Measurements from ENCODE around the gene NTRK2.

DNA sequence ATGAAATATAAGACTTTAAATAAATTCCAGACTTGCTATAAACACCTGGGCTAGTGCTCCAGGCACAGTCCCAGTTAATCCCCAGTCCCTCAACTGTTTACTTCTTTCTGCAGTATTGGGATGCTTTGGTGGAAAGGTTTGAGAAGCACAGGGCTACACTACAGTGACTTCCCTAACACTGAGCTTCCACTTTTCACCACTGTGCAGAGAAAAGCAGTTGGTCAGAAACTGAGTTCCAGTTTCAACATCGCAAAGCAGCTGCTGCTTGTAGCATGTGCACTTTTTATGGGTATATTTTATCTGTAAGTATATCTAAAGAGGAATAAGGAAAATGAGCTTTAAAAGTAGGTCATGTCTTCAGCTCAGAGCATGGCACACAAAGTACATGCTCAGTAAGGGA, 339.7 kb downstream of the NTRK2 start:
- TF ChIP-seq, protein P1, sequence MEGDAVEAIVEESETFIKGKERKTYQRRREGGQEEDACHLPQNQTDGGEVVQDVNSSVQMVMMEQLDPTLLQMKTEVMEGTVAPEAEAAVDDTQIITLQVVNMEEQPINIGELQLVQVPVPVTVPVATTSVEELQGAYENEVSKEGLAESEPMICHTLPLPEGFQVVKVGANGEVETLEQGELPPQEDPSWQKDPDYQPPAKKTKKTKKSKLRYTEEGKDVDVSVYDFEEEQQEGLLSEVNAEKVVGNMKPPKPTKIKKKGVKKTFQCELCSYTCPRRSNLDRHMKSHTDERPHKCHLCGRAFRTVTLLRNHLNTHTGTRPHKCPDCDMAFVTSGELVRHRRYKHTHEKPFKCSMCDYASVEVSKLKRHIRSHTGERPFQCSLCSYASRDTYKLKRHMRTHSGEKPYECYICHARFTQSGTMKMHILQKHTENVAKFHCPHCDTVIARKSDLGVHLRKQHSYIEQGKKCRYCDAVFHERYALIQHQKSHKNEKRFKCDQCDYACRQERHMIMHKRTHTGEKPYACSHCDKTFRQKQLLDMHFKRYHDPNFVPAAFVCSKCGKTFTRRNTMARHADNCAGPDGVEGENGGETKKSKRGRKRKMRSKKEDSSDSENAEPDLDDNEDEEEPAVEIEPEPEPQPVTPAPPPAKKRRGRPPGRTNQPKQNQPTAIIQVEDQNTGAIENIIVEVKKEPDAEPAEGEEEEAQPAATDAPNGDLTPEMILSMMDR (IDR thresholded peaks at IDR 0.05; ENCODE audit: low read depth, low read length, poor library complexity, severe bottlenecking): no peak
- no peak for TF ChIP-seq EZH2phosphoT487 (IDR thresholded peaks at IDR 0.05; ENCODE audit: borderline replicate concordance, low read length)
